Hepatocyte (in vitro differentiated cells): ENCODE measurements around the gene ATP1A1.

ENCODE experiments used
- EZH2 ChIP-seq: fragments of 200-600 bp; sonication (generic); IDR thresholded peaks from 2 replicates; pipeline ENCODE4 v1.6.1; 2016; ENCODE audit warnings: antibody characterized with exemption, mild to moderate bottlenecking, borderline replicate concordance
- TF ChIP-seq, protein P1 (sequence below): fragments of 200-600 bp; sonication (generic); IDR thresholded peaks from 2 replicates; pipeline ENCODE4 v1.5.1; 2016; ENCODE audit warnings: antibody characterized with exemption, mild to moderate bottlenecking; ENCODE audit not compliant: poor library complexity

DNA sequence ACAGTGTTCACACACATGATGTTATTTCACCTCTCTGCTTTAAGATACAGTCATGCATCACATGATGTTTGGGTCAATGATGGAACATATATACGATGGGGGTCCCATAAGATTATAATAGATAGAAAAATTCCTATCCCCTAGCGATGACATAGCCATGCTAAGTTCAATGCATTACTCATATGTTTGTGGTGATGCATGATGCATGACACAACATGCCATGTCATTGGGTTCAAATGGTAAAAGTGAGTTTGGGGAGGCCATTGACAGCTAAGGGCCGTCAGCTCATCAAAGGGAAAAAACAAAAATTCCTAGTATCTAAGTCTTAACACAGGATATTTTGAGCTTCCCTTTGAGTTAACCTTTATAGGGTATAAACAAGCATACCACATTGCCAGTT, 73.6 kb downstream of the ATP1A1 start:
- TF ChIP-seq EZH2, result no peak
- TF ChIP-seq, protein P1, sequence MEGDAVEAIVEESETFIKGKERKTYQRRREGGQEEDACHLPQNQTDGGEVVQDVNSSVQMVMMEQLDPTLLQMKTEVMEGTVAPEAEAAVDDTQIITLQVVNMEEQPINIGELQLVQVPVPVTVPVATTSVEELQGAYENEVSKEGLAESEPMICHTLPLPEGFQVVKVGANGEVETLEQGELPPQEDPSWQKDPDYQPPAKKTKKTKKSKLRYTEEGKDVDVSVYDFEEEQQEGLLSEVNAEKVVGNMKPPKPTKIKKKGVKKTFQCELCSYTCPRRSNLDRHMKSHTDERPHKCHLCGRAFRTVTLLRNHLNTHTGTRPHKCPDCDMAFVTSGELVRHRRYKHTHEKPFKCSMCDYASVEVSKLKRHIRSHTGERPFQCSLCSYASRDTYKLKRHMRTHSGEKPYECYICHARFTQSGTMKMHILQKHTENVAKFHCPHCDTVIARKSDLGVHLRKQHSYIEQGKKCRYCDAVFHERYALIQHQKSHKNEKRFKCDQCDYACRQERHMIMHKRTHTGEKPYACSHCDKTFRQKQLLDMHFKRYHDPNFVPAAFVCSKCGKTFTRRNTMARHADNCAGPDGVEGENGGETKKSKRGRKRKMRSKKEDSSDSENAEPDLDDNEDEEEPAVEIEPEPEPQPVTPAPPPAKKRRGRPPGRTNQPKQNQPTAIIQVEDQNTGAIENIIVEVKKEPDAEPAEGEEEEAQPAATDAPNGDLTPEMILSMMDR, result no peak
